ENCODE data around the gene THAP10.
"Not testable (repeated sequence)": the region's sequence is repeated elsewhere in the genome, so short reads cannot be mapped to it uniquely, and the experiment has no call there.

Gene THAP10

DNA sequence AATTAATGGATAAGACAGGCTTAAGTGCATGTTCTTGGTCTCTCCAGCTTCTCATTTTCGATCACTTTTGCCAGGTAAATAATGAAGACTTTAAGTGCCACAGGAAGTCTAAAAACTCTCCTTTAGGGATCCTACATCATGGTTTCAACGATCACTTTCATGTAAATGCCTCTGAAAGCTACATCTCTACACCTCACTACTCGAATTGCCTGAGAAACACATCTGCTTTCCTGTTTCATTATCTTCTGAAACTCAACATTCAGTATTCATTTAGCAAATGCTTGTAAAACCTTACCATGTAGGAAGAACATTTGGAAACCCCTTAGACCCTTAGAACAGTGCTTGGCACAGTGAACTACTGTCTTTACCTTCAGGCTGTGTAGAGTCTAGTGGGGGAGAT, 16.2 kb downstream of the THAP10 start:
- no peak for DNase-seq

- no peak for DNase-seq
Measured at GRCh38 chr15:70875001-70875782, 17.0 kb downstream of the THAP10 start.

DNA sequence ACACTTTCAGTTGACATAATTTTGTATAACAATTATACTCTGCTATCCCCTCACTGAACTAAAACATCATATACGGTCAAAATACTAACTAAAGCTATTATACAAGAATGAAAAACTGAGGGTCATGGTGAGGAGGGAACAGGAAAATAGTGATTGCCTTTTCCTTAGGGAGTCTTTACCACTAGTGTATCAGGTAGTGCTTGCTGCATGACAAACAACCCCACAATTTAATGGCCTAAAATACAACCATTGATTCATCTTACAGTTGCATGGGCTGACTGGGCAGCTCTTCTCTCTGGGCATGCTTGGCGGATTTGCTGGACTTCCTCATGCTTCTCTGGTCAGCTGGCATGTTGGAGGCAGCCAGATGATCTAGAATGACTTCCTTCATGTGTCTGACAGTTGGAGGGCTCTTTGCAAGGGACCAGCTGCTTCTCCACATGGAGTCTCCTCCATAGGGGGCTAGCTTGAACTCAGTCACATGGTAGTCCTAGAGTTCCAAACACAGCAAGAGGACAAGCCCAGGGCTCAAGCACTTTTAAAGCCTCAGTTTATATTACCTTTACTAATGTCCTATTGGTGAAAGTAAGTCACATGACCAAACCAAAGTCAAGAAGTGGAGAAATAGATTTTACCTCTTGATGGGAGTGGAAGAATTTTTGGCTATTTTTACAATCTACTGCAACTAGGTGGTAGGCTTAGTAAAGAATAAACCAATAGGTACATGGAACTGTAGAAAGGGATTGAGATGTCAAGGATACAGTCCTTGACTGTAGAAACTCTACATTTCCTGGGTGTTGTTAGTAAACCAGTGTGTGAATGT, 18.8 kb downstream of the THAP10 start:
- DNase-seq: no peak

DNA sequence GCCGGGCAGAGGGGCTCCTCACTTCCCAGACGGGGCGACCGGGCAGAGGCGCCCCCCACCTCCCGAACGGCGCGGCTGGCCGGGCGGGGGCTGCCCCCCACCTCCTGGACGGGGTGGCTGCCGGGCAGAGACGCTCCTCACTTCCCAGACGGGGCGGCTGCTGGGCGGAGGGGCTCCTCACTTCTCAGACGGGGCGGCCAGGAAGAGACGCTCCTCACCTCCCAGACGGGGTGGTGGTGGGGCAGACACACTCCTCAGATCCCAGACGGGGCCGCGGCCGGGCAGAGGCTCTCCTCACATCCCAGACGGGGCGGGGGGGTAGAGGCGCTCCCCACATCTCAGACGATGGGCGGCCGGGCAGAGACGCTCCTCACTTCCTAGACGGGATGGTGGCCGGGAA, 20.7 kb downstream of the THAP10 start:
- DNase-seq: not testable (repeated sequence)

- no peak for DNase-seq
Measured at GRCh38 chr15:70870051-70870450, 22.2 kb downstream of the THAP10 start.

DNA sequence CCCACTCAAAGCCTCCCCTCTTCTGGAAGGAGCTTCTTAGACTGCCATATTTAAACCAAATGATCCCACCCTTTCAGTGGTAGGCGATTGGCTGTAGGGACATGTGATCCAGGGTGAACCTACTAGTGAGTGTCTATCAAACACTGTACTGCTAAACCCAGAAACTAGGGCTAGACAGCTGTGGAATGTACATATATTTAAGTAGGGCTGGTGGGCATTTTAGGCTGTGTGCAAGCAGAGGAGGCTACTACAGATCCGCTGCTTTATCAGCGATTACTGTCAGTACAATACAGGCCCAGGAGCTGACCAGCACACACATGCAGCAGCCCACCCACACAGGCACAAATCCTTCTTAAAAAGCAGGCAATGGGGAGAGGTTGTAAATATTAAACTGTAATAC, 22.9 kb downstream of the THAP10 start:
- no peak for DNase-seq

DNA sequence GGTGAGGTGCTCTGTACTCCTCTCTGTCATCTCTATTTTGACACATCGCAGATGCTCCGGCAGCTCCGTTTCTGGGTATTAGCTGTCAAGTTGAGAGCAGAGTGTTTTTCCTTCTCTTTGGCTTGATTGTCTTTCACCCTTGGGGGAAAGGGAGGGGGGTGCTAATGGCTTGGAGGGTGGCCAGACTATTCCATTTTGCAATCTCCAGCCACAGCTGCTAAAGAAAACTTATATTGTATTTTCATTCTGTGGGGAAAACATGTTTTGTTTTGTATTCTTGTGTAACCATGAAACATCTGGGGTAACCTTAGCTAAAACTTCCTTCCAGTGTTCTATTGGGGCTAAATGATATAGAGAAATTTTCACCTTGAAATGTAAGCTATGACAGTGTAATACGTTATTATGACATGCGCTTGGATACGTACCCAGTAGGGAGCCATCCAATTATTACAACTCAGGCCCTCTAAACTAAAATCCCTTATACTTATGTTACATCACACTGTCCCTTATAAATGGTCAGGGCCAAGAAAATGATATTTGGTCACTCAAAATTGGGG, 24.2 kb downstream of the THAP10 start:
- DNase-seq: no peak

DNA sequence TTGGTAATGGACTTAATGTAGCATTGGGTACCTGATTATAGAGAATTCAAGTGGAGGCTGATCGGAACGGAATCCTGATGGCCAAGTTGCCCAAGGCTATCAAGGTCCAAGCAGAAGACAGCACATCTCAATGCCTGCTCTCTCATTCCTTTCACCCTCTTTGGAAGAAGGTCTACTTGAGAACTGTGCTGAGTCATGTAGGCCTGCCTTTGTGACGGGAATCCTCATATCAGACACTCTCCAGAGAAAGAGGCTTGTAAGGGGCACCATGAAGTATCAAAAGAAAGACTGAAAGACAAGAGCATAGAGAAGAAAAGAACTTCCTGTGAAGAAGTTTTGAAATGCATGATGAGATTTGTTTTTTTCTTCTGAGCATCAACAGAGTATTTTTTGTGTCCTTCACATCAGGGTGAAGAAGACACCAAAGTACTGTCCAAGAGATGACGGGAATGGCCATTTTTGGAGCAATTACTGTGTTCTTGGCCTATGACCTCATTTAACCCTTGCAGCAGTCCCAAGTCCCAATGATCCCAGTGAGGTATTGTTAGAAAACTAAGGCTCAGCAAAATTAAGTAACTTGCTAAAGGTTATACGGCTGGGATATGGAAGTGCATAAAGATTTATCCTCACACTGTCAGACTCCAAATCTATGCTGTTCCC, 25.1 kb downstream of the THAP10 start:
- DNase-seq: no peak

GRCh38 chr15:70863450-70864218, 28.6 kb downstream of the THAP10 start:
- DNase-seq: no peak

GRCh38 chr15:70859998-70860397, 32.2 kb downstream of the THAP10 start:
- DNase-seq: no peak

DNA sequence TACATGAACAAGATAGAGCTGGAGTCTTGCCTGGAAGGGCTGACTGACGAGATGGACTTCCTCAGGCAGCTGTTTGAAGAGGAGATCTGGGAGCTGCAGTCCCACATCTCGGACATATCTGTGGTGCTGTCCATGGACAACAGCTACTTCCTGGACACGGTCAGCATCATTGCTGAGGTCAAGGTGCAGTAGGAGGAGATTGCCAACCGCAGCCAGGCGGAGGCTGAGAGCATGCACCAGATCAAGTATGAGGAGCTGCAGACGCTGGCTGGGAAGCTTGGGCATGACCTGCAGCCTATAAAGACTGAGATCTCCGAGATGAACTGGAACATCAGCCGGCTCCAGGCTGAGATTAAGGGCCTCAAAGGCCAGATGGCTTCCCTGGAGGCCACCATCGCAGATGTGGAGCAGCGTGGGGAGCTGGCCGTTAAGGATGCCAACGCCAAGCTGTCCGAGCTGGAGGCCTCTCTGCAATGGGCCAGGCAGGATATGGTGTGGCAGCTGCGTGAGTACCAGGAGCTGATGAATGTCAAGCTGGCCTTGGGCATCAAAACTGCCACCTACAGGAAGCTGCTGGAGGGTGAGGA, 32.8 kb downstream of the THAP10 start:
- no peak for DNase-seq

DNA sequence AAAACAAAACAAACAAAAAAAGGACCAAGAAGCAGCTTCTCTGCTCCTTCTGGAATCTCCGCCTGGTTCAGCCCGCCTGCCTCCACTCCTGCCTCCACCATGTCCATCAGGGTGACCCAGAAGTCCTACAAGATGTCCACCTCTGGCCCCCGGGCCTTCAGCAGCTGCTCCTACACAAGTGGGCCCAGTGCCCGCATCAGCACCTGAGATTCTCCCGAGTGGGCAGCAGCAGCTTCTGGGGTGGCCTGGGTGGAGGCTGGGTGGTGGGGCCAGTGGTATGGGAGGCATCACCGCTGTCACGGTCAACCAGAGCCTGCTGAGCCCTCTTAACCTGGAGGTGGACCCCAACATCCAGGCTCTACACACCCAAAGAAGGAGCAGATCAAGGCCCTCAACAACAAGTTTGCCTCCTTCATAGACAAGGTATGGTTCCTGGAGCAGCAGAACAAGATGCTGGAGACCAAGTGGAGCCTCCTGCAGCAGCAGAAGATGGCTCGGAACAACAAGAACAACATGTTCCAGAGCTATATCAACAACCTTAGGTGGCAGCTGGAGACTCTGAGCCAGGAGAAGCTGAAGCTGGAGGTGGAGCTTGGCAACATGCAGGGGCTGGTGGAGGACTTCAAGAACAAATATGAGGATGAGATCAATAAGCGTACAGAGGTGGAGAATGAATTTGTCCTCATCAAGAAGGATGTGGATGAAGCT, 33.5 kb downstream of the THAP10 start:
- DNase-seq: not testable (repeated sequence)

DNA sequence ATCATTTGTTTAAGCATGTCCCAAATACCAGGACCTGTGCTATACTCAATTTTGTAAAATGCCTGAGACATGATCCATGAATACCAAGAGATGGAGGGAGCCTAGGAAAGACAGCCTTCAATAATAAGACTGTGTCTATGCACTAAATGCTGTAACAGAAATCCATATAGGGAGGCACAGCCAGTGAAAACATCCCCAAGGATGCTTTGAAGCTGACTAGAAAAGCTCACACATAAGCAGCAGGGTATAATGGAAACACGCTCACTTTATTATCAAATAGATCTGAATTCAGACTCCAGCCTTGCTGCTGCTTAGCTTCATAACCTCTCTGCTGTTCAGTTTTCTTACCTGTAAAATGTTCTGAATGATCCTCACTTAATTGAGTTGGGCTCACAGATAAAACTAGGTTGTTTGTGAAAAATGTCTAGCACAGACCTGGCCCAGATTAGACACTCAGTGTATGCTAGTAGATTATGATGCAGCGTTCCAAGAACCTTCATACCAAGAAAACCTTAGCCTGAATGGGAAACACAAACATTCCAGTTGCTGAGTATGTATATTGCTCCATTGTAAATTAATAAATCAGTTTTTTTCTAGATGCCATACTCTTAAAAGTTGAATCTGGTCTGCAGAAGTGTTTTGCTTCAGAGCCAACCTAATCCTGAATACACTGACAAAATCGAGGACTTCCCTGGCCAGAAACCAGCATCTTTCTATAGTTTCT, 34.5 kb downstream of the THAP10 start:
- DNase-seq: no peak

GRCh38 chr15:70856884-70857561, 35.2 kb downstream of the THAP10 start:
- DNase-seq: no peak

DNA sequence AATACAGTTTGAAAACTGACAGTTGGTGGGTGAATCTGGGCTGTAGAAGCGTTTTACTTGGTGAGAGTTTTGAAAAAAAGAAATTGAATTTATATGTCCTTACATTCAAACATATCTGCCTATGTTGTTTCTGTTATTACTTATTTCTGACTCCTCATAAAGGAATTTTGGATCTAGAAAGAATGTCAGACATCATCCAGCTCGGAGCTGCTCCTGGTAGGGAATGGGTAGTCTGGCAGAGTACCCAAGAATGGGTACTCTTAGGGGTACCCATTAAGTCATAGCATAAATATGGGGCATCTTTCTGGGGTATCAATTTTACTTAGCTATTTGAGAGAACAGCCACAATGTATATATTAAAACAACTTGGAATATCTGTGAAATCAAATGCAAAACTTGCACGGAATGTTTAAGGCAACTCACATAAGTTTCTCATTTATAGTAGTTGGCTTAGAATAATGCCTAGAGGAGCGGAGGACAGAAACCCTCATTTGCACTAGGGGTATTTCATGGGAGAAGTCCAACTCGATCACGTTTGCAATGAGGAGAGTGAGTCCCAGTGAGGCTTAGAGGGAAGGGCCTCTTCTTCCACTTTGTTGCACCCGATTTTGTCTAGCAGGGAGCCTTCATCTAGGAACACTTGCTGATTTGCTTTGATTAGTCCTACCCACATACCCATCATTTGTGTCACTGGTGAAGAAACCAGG, 35.9 kb downstream of the THAP10 start:
- no peak for DNase-seq

DNA sequence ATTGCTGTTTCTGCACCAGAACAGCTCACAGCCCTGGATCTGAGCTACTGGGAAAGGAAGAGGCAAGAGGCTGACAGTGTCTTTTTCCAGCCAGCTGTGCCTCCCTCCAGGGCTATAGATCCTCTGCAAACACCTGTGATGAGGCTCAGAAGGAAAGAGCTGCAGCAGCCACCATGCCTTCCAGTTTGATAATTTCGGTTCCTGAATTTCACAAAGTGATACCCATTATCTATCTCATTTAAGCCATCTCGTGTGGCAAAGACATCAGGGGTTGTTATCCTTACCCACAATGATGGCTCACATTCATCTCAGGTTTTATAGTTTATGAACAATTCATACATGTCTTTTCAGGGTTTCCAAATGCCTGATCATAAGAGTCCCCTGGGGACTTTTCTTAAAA, 36.5 kb downstream of the THAP10 start:
- no peak for DNase-seq

- DNase-seq: no peak
Measured at GRCh38 chr15:70854666-70854976, 37.6 kb downstream of the THAP10 start.

- DNase-seq: no peak
Measured at GRCh38 chr15:70853973-70854665, 38.1 kb downstream of the THAP10 start, which contains the start of gene LARP6. LARP6 (minus strand) TSS chr15:70854157; CDS start chr15:70854088, 69 bp downstream.
